Suprapubic skin (tissue), 4 donors: Measurements from ENCODE around the gene RAD50. TPM values are rescaled to one million over a fixed set of nuclear protein-coding genes. Genes with fewer than 3 reads are reported as not detected.
A peak's percentile ranks its signal among the peaks of the same experiment; 100 is the strongest.
"Not testable (repeated sequence)": the region's sequence is repeated elsewhere in the genome, so short reads cannot be mapped to it uniquely, and the experiment has no call there.

ENCODE experiments used
- DNase-seq, 2 donors: peaks; one replicate each; pipeline ENCODE4 v3.0.0-alpha.2; 2019; ENCODE audit warnings: low spot score in 2 of 2
- H3K27ac ChIP-seq: fragments of 200-600 bp; sonication (generic); one replicate; pipeline ENCODE4 v1.5.1; 2019
- H3K27me3 ChIP-seq: fragments of 200-600 bp; sonication (generic); one replicate; pipeline ENCODE4 v1.5.1; 2019
- H3K36me3 ChIP-seq: fragments of 200-600 bp; sonication (generic); one replicate; pipeline ENCODE4 v1.5.1; 2019
- H3K4me1 ChIP-seq: fragments of 200-600 bp; sonication (generic); one replicate; pipeline ENCODE4 v1.5.1; 2019
- H3K4me3 ChIP-seq: fragments of 200-600 bp; sonication (generic); one replicate; pipeline ENCODE4 v1.5.1; 2019; ENCODE audit warnings: mild to moderate bottlenecking
- H3K9me3 ChIP-seq: fragments of 200-600 bp; sonication (generic); one replicate; pipeline ENCODE4 v1.5.1; 2019
- EP300 ChIP-seq: sonication (generic); formaldehyde crosslinking; IDR thresholded peaks from one replicate; pipeline ENCODE4 v1.6.1; 2017; ENCODE audit warnings: antibody characterized with exemption
- POLR2A ChIP-seq, 2 donors: fragments of 450-650 bp; IDR thresholded peaks; one replicate each; pipeline ENCODE4 v1.6.1; 2017; ENCODE audit warnings: antibody characterized with exemption in 2 of 2, mild to moderate bottlenecking in 2 of 2, moderate library complexity in 2 of 2
- POLR2AphosphoS5 ChIP-seq, 3 donors: sonication (generic); formaldehyde crosslinking; IDR thresholded peaks; one replicate each; pipeline ENCODE4 v1.6.1; 2017; ENCODE audit warnings: antibody characterized with exemption in 3 of 3
- WGBS: methylation state at CpG from one replicate; pipeline ENCODE4 v1.1.5; 2018; 5-methylcytosine and 5-hydroxymethylcytosine counted together
- total RNA-seq, 4 donors: library from RNA; depleted of rRNA; stranded (reverse); fragments of >200 nt; gene quantifications; one replicate each; pipeline ENCODE4 v1.1.0, GENCODE V29; 2016
- TF ChIP-seq, protein P1 (sequence below), 2 donors: fragments of 200-600 bp in 1 of 2; fragments of 450-650 bp in 1 of 2; sonication (generic) in 1 of 2; IDR thresholded peaks; one replicate each; pipeline ENCODE4 v1.5.1; 2016 to 2019; ENCODE audit warnings: antibody characterized with exemption in 2 of 2, mild to moderate bottlenecking in 1 of 2, moderate library complexity in 1 of 2

RAD50 gene
- total RNA-seq, 4 donors from 2014 or later, result 17.3 to 53.4 (median 32.5) TPM

DNA sequence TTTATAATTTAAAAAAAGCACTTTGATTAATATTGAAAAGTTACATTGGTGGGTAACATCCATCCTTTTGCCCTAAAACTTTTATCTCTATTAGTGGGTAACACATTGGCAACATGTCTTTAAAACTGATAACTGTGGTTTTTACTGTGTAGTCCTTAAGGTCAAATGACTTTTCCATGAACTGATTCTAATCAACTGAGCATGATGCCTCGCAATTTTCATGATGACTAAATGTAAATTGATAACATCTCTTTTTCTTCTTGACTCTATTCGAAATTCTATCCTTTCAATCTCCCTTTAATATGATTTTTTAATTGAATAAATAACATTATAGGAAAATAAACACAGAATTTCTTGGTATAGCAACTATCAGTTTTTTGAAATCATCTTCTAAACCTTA, 7.2 kb upstream of the RAD50 start:
- Histone ChIP-seq H3K9me3 (no peaks in the 10 kb centered on the region), H3K4me3 (no peak overlapping the region), H3K27me3 (no peaks in the 10 kb centered on the region), H3K27ac (no peak overlapping the region), H3K4me1 (no peaks in the 10 kb centered on the region), H3K36me3 (no peaks in the 10 kb centered on the region)
- 60% methylated on average over 2 of the region's 2 CpGs for WGBS
- TF ChIP-seq POLR2AphosphoS5 (IDR thresholded peaks at IDR 0.05) (no peak), POLR2A (IDR thresholded peaks at IDR 0.05) (no peak), EP300 (no peak)
- TF ChIP-seq, protein P1, sequence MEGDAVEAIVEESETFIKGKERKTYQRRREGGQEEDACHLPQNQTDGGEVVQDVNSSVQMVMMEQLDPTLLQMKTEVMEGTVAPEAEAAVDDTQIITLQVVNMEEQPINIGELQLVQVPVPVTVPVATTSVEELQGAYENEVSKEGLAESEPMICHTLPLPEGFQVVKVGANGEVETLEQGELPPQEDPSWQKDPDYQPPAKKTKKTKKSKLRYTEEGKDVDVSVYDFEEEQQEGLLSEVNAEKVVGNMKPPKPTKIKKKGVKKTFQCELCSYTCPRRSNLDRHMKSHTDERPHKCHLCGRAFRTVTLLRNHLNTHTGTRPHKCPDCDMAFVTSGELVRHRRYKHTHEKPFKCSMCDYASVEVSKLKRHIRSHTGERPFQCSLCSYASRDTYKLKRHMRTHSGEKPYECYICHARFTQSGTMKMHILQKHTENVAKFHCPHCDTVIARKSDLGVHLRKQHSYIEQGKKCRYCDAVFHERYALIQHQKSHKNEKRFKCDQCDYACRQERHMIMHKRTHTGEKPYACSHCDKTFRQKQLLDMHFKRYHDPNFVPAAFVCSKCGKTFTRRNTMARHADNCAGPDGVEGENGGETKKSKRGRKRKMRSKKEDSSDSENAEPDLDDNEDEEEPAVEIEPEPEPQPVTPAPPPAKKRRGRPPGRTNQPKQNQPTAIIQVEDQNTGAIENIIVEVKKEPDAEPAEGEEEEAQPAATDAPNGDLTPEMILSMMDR (IDR thresholded peaks at IDR 0.05), result no peak
- no peak for DNase-seq

DNA sequence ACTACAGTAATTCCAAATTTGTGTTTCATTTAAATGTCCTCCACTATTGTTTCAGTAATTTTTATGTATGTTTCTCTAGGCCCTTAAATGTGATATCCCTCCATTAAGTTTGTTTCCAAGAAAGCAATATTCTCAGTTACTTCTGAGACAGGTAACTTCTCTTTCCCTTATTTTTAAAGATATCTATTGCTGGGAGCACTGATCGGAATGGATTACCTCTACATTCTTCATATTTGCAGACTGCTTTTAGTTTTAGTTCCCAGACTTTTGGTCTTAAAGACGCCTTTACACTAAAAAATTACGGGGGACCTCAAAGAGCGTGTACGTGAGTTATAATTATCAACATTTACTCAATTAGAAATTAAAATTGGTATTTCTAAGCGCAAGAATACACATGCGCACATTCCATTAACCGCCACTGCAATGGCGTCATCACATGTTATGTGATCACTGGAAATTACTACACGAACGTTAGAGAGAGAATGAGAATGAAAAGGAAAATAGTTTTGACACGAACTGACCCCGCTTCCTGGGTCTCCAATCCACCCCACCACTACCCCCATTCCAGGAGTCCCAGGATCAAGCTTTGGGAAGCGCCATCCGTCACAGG, 519 bp upstream of the RAD50 start:
- H3K36me3 ChIP-seq, result peaks cover 4% of the 10 kb centered on the region
- peak overlapping the region; percentile 83 for H3K4me3 ChIP-seq
- peaks cover 20% of the 10 kb centered on the region for H3K4me1 ChIP-seq
- H3K27ac ChIP-seq, result peak overlapping the region; percentile 90
- TF ChIP-seq POLR2A (IDR thresholded peaks at IDR 0.05) (no peak), POLR2AphosphoS5 (IDR thresholded peaks at IDR 0.05) (no peak), EP300 (no peak)
- TF ChIP-seq, protein P1 (IDR thresholded peaks at IDR 0.05), result no peak
- H3K27me3 ChIP-seq, result no peaks in the 10 kb centered on the region
- 49% methylated on average over 15 of the region's 15 CpGs for WGBS
- no peak for DNase-seq
- H3K9me3 ChIP-seq, result no peaks in the 10 kb centered on the region

DNA sequence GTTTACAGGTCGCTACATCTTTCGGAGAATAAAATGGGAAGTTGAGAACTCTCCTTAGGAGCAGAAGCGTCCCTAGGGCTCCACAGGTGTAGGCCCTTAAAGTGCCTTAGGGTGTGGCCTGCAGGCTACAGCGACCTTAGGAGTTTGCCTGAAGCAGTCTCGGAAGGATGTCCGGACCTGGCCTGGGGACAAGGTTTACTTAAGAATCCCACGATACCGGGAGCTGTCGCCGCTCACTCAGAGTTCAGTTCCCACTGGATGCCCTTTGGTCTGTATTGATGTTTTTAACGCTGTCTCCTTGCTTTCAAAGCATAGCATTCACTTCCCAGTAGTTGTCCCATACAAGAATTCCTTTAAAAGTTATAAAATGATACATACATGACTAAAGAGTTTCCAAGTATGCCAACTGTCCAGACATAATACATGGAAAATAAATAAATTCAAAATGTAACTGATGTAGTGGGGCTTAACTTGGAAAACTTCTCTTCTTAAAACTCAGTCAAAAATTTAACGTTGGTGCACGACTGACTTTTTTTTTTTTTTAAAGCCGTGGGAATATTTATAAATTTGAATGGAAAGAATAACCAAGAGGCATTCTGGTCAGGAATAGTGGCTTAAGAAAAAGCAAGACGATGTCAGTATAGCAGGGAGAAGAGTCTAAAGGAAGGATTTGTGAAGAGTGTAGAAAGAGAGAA, 848 bp downstream of the RAD50 start:
- H3K9me3 ChIP-seq, result no peaks in the 10 kb centered on the region
- peak overlapping the region; percentile 90 for H3K27ac ChIP-seq
- peaks cover 20% of the 10 kb centered on the region for H3K4me1 ChIP-seq
- 4% methylated on average over 15 of the region's 15 CpGs for WGBS
- no peaks in the 10 kb centered on the region for H3K27me3 ChIP-seq
- TF ChIP-seq POLR2AphosphoS5 (IDR thresholded peaks at IDR 0.05), result no peak
- no peak for TF ChIP-seq POLR2A (IDR thresholded peaks at IDR 0.05)
- TF ChIP-seq EP300, result no peak
- TF ChIP-seq, protein P1 (IDR thresholded peaks at IDR 0.05), result no peak
- peaks cover 9% of the 10 kb centered on the region for H3K36me3 ChIP-seq
- H3K4me3 ChIP-seq, result peak overlapping the region; percentile 83
- no peak for DNase-seq

DNA sequence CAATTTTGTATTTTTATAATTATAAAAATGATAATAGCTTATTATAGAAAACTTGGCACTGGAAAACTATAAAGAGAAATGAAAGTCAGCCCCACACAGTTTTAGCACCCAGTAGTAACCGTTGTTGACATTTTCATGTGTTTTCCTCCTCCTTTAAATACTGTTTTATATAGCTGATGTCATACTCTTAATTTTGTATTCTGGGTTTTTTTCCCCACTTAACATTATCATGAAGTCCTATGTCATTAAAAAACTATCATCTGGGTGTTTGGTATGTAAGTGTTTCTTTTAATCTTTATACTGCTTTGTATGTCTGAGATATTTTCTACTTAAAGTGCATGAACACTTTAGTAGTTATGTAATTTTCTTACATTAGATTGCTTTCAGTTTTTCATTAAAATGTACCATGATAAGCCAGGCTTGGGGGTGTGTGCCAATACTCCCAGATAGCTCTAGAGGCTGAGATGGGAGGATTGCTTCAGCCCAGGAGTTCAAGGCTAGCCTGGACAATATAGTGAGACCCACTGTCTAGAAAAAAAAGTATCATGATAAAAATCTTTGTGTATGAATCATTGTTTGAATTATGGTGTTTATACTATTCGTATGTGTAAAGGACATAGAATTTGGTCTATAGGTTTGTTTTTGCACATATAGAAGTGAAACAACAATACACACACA, 2.7 kb downstream of the RAD50 start:
- 86% methylated on average over 2 of the region's 2 CpGs for WGBS
- no peak for DNase-seq
- H3K9me3 ChIP-seq, result no peaks in the 10 kb centered on the region
- TF ChIP-seq POLR2A (IDR thresholded peaks at IDR 0.05) (no peak), EP300 (no peak), POLR2AphosphoS5 (IDR thresholded peaks at IDR 0.05) (no peak)
- TF ChIP-seq, protein P1 (IDR thresholded peaks at IDR 0.05), result no peak
- H3K4me3 ChIP-seq, result no peak overlapping the region
- H3K27me3 ChIP-seq, result no peaks in the 10 kb centered on the region
- H3K4me1 ChIP-seq, result peaks cover 20% of the 10 kb centered on the region
- peaks cover 22% of the 10 kb centered on the region for H3K36me3 ChIP-seq
- H3K27ac ChIP-seq, result no peak overlapping the region

DNA sequence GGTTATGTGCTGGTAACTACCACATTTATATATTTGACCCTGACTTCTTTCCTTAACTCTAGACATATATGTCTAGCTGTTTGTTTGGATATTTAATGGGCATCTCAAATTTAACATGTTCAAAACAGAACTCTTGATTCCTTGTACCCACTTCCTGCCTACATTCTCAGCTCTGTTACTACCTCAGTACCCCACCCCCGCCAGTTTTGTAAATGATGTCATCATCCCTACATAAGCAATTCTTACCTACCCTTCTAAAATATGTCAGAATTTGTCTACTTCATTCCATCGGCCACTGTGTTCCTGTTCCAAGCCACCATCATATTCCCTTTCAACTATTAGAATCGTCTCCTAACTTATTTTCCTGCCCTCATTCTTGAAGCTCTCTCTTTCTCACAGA, 4.8 kb downstream of the RAD50 start:
- Histone ChIP-seq H3K27me3 (no peaks in the 10 kb centered on the region), H3K9me3 (no peaks in the 10 kb centered on the region), H3K4me1 (peaks cover 17% of the 10 kb centered on the region), H3K36me3 (peaks cover 39% of the 10 kb centered on the region), H3K4me3 (no peak overlapping the region), H3K27ac (no peak overlapping the region)
- 97% methylated on average over 3 of the region's 3 CpGs for WGBS
- no peak for DNase-seq
- TF ChIP-seq POLR2A (IDR thresholded peaks at IDR 0.05) (no peak), EP300 (no peak), POLR2AphosphoS5 (IDR thresholded peaks at IDR 0.05) (no peak)
- TF ChIP-seq, protein P1 (IDR thresholded peaks at IDR 0.05), result no peak

DNA sequence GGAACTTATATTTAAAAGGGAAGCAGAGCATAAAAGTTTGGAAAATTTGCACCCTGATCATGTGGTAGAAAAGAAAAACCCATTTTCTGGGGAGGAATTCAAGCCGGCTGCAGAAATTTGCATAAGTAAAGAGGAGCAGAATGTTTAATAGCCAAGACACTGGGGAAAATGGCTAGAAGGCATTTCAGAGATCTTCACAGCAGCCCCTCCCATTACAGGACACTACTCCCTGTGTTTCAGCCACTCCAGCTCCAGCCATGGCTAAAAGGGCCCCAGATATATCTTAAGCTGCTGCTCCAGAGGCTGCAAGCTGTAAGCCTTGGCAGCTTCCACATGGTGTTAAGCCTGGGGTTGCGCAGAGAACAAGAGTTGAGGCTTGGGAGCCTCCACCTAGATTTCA, 7.8 kb downstream of the RAD50 start:
- H3K4me1 ChIP-seq, H3K4me3 ChIP-seq, H3K27ac ChIP-seq, H3K9me3 ChIP-seq, H3K27me3 ChIP-seq, DNase-seq: not testable (repeated sequence)
- peaks cover 54% of the 10 kb centered on the region for H3K36me3 ChIP-seq
- WGBS, result 91% methylated on average over 2 of the region's 2 CpGs
